Measurements from ENCODE around the gene ERBB4. TPM values are rescaled to one million over a fixed set of nuclear protein-coding genes. Genes with fewer than 3 reads are reported as not detected.

The ERBB4 gene
- total RNA-seq, 4 donors from 2014 or later = 0.09 to 0.67 TPM; not detected in 2

DNA sequence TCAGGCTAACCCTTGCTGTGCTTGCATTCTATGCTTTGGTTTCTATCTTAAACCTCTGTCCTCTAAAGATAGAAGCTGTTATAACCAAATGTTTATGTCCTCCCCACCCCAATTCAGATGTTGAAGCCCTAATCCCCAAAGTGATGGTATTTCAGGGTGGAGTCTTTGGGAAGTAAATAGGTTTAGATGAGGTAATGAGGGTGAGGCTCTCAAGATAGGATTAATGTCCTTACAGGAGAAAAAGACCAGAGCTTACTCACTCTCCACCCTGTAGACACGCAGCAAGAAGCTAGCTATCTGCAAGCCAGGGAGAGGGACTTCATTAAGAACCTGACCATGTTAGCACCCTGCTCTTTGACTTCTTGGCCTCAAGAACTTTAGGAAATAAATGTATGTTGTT lies 362.5 kb downstream of the ERBB4 start:
- Histone ChIP-seq H3K4me3 (no peak overlapping the region), H3K27ac (no peak overlapping the region), H3K36me3 (no peaks in the 10 kb centered on the region), H3K4me1 (no peaks in the 10 kb centered on the region), H3K27me3 (no peaks in the 10 kb centered on the region), H3K9me3 (no peaks in the 10 kb centered on the region)
- TF ChIP-seq, protein P1, sequence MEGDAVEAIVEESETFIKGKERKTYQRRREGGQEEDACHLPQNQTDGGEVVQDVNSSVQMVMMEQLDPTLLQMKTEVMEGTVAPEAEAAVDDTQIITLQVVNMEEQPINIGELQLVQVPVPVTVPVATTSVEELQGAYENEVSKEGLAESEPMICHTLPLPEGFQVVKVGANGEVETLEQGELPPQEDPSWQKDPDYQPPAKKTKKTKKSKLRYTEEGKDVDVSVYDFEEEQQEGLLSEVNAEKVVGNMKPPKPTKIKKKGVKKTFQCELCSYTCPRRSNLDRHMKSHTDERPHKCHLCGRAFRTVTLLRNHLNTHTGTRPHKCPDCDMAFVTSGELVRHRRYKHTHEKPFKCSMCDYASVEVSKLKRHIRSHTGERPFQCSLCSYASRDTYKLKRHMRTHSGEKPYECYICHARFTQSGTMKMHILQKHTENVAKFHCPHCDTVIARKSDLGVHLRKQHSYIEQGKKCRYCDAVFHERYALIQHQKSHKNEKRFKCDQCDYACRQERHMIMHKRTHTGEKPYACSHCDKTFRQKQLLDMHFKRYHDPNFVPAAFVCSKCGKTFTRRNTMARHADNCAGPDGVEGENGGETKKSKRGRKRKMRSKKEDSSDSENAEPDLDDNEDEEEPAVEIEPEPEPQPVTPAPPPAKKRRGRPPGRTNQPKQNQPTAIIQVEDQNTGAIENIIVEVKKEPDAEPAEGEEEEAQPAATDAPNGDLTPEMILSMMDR (IDR thresholded peaks at IDR 0.05) = no peak
- TF ChIP-seq POLR2A (IDR thresholded peaks at IDR 0.05) = no peak
- no peak for DNase-seq

DNA sequence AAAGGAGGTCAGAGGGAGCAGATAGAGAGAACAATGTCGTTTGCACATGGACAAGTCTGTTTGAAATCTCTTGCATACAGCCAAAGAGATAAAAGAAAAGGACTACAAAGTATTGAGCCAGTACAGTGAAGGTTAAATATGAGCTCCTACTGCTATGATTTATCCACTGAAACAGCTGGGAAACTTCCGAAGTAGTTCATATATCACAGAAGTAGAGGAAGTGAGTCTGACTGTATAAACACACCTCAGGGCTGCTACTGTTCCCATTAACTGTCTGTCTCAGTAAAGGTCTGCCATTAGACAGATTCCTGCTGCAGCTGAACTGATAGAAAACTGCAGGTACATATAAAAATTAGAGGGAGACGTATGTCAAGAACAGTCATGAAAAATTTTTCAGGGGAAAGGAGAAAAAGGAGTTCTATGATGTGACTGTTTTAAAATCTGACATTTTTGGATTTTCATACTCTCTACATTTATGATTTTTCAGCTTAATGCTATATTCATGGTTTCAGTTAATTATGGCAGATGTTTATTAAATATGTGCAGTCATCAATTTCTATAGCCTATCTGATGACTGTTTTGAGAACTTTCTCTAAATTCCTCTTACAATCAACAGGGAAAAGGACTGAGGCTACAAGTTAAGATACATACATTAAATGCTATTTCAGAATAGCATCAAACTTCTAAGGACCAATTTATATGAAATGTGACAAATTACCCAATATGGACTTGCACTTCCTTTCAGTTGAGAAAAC lies 364.7 kb downstream of the ERBB4 start:
- no peak overlapping the region for H3K27ac ChIP-seq
- H3K36me3 ChIP-seq = no peaks in the 10 kb centered on the region
- no peaks in the 10 kb centered on the region for H3K9me3 ChIP-seq
- H3K4me3 ChIP-seq = no peak overlapping the region
- TF ChIP-seq, protein P1 (IDR thresholded peaks at IDR 0.05) = no peak
- TF ChIP-seq POLR2A (IDR thresholded peaks at IDR 0.05) = no peak
- no peaks in the 10 kb centered on the region for H3K4me1 ChIP-seq
- DNase-seq = no peak
- H3K27me3 ChIP-seq = no peaks in the 10 kb centered on the region

DNA sequence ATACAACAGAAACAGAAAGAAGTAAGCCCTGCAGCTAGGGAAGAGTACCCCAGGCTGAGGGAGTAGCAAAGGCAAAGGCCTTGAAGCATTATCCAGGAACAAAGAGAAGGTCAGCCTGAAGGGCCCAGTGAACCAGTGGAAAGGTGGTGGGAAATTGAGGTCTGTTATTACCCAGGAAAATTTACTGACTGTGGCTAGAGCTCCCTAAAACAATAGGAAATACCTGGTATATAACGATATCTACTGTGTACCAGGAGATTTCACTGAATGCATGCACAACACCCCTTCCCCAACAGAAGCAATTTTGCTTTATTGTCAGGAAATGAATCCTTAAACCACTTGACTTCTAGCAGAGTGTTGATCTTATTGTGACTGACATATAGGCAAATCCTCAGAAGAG lies 365.3 kb downstream of the ERBB4 start:
- DNase-seq = no peak
- no peak for TF ChIP-seq POLR2A (IDR thresholded peaks at IDR 0.05)
- TF ChIP-seq, protein P1 (IDR thresholded peaks at IDR 0.05) = no peak
- H3K36me3 ChIP-seq = no peaks in the 10 kb centered on the region
- H3K27ac ChIP-seq = no peak overlapping the region
- no peaks in the 10 kb centered on the region for H3K9me3 ChIP-seq
- H3K4me3 ChIP-seq = no peak overlapping the region
- no peaks in the 10 kb centered on the region for H3K4me1 ChIP-seq
- H3K27me3 ChIP-seq = no peaks in the 10 kb centered on the region

DNA sequence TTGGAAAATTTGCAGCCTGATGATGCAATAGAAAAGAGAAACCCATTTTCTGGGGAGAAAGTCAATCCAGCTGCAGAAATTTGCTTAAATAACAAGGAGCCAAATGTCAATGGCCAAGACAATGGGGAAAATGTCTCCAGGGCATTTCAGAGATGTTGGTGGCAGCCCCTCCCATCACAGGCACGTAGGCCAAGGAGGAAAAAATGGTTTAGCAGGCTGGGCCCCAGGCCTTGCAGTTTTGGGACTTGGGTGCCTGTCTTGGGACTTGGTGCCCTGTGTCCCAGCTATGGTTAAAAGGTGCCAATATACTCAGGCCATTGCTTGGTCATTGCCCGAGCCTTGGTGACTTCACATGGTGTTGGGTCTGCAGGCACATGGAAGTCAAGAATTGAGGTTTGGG lies 368.2 kb downstream of the ERBB4 start:
- Histone ChIP-seq H3K27me3 (no peaks in the 10 kb centered on the region), H3K4me1 (no peaks in the 10 kb centered on the region), H3K4me3 (no peak overlapping the region), H3K27ac (no peak overlapping the region), H3K9me3 (no peaks in the 10 kb centered on the region), H3K36me3 (no peaks in the 10 kb centered on the region)
- no peak for TF ChIP-seq POLR2A (IDR thresholded peaks at IDR 0.05)
- TF ChIP-seq, protein P1 (IDR thresholded peaks at IDR 0.05) = no peak
- DNase-seq = no peak

DNA sequence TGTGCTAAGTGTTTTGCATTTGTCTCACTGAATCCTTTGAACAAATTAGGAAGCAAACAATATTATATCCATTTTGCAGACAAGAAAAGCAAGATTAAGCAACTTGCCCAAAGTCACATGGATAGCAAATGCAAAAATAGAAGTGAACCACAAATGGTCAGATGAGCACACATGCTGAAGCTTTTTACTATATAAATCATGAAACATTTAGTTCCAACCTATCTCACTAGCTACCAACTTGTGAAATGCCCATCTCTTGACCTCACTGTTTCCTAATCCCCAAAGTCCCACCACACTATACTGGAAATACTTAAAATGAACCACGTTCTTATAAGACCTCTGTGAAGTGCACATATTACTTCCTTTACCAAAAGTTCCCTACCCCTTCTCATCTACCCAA lies 380.5 kb downstream of the ERBB4 start:
- Histone ChIP-seq H3K36me3 (no peaks in the 10 kb centered on the region), H3K27me3 (no peaks in the 10 kb centered on the region)
- DNase-seq = no peak

More for the DNA sequence above, 380.5 kb downstream of the ERBB4 start:
- Histone ChIP-seq H3K4me1 (no peaks in the 10 kb centered on the region), H3K4me3 (no peak overlapping the region), H3K27ac (no peak overlapping the region), H3K9me3 (no peaks in the 10 kb centered on the region)
- TF ChIP-seq, protein P1 (IDR thresholded peaks at IDR 0.05) = no peak
- TF ChIP-seq POLR2A (IDR thresholded peaks at IDR 0.05) = no peak

Data from Peyer's patch (tissue), 4 donors.